Thyroid gland (tissue), 4 donors: ENCODE results near the gene OR2B2.
"Not testable (repeated sequence)": the region's sequence is repeated elsewhere in the genome, so short reads cannot be mapped to it uniquely, and the experiment has no call there.

ENCODE experiments used
- POLR2A ChIP-seq, 2 donors: fragments of 450-650 bp; IDR thresholded peaks; one replicate each; pipeline ENCODE4 v1.6.1; 2017; ENCODE audit warnings: antibody characterized with exemption in 2 of 2, mild to moderate bottlenecking in 2 of 2, moderate library complexity in 1 of 2
- TF ChIP-seq, protein P1 (sequence below), 6 experiments: fragments of 200-600 bp in 3 of 6; fragments of 450-650 bp in 3 of 6; sonication (generic) in 3 of 6; IDR thresholded peaks; one replicate each; pipeline ENCODE4 v1.5.1; 2016 to 2019; ENCODE audit warnings: antibody characterized with exemption in 6 of 6, mild to moderate bottlenecking in 2 of 6, inconsistent platforms in 1 of 6, moderate library complexity in 1 of 6

DNA sequence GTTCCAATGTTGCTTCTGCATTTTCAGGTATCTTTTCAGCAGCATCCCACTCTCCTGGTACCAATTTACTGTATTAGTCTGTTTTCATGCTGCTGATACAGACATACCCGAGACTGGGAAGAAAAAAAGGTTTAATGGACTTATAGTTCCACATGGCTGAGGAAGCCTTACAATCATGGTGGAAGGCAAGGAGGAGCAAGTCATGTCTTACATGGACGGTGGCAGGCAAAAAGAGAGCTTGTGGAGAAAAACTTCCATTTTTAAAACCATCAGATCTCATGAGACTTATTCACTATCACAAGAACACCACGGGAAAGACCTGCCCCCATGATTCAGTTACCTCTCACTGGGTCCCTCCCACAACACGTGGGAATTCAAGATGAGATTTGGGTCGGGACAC lies 17.7 kb upstream of the OR2B2 start:
- TF ChIP-seq, protein P1, sequence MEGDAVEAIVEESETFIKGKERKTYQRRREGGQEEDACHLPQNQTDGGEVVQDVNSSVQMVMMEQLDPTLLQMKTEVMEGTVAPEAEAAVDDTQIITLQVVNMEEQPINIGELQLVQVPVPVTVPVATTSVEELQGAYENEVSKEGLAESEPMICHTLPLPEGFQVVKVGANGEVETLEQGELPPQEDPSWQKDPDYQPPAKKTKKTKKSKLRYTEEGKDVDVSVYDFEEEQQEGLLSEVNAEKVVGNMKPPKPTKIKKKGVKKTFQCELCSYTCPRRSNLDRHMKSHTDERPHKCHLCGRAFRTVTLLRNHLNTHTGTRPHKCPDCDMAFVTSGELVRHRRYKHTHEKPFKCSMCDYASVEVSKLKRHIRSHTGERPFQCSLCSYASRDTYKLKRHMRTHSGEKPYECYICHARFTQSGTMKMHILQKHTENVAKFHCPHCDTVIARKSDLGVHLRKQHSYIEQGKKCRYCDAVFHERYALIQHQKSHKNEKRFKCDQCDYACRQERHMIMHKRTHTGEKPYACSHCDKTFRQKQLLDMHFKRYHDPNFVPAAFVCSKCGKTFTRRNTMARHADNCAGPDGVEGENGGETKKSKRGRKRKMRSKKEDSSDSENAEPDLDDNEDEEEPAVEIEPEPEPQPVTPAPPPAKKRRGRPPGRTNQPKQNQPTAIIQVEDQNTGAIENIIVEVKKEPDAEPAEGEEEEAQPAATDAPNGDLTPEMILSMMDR (IDR thresholded peaks at IDR 0.05) = not testable (repeated sequence)
- TF ChIP-seq POLR2A (IDR thresholded peaks at IDR 0.05) = not testable (repeated sequence)
